GM23338 (cell line): ENCODE results near the gene LIN7A. TPM values are rescaled to one million over a fixed set of nuclear protein-coding genes. Genes with fewer than 3 reads are reported as not detected.

Experiments
- ATAC-seq: fragments of 200-7000 bp; cut with Tn5 transposase; 3 replicates; pipeline ENCODE4 v1.9.1; 2020
- DNase-seq: peaks from one replicate; pipeline ENCODE4 v3.0.0-alpha.2; 2015; ENCODE audit warnings: low spot score
- H2AFZ ChIP-seq: fragments of 200-600 bp; sonication (generic); 2 replicates; pipeline ENCODE4 v1.8.0; 2016; ENCODE audit warnings: antibody characterized with exemption, mild to moderate bottlenecking, moderate library complexity
- H3F3A ChIP-seq: fragments of 200-600 bp; sonication (generic); replicated peaks from 2 replicates; pipeline ENCODE4 v1.8.0; 2017; ENCODE audit warnings: antibody characterized with exemption, mixed run types, low read depth
- H3K27ac ChIP-seq: fragments of 200-600 bp; sonication (generic); 2 replicates; pipeline ENCODE4 v1.6.1; 2016; ENCODE audit warnings: low read depth
- H3K27me3 ChIP-seq: fragments of 200-600 bp; sonication (generic); 2 replicates; pipeline ENCODE4 v1.8.0; 2016; ENCODE audit warnings: mild to moderate bottlenecking, mixed run types, moderate library complexity; ENCODE audit not compliant: insufficient read depth
- H3K36me3 ChIP-seq: fragments of 200-600 bp; sonication (generic); 2 replicates; pipeline ENCODE4 v1.8.0; 2016; ENCODE audit warnings: mild to moderate bottlenecking; ENCODE audit not compliant: insufficient read depth
- H3K4me1 ChIP-seq: fragments of 200-600 bp; sonication (generic); 2 replicates; pipeline ENCODE4 v1.8.0; 2016; ENCODE audit warnings: mild to moderate bottlenecking, moderate library complexity; ENCODE audit not compliant: insufficient read depth
- H3K4me2 ChIP-seq: fragments of 200-600 bp; sonication (generic); 2 replicates; pipeline ENCODE4 v1.7.1; 2017; ENCODE audit warnings: mixed run types
- H3K4me3 ChIP-seq: fragments of 200-600 bp; sonication (generic); 2 replicates; pipeline ENCODE4 v1.6.1; 2016; ENCODE audit warnings: mixed run types
- H3K79me2 ChIP-seq: fragments of 200-600 bp; sonication (generic); replicated peaks from 2 replicates; pipeline ENCODE4 v1.8.0; 2017; ENCODE audit warnings: mild to moderate bottlenecking; ENCODE audit not compliant: insufficient read depth
- H3K9me2 ChIP-seq: fragments of 200-600 bp; sonication (generic); 2 replicates; pipeline ENCODE4 v1.8.0; 2017; ENCODE audit not compliant: insufficient read depth
- H4K20me1 ChIP-seq: fragments of 200-600 bp; sonication (generic); replicated peaks from 2 replicates; pipeline ENCODE4 v1.8.0; 2017; ENCODE audit warnings: mild to moderate bottlenecking; ENCODE audit not compliant: insufficient read depth
- H3K27ac Mint-ChIP-seq: 2 replicates; pipeline ENCODE4 v1.8.0; 2020; ENCODE audit warnings: inconsistent platforms, mild to moderate bottlenecking, moderate library complexity, mixed read lengths
- H3K27me3 Mint-ChIP-seq: 3 replicates; pipeline ENCODE4 v1.8.0; 2022; ENCODE audit warnings: low read depth, mild to moderate bottlenecking, moderate library complexity, mixed read lengths, inconsistent platforms; ENCODE audit not compliant: insufficient read depth, poor library complexity
- H3K36me3 Mint-ChIP-seq: 3 replicates; pipeline ENCODE4 v1.8.0; 2021; ENCODE audit warnings: low read depth, mild to moderate bottlenecking, inconsistent platforms, moderate library complexity, mixed read lengths
- H3K4me1 Mint-ChIP-seq: 3 replicates; pipeline ENCODE4 v1.8.0; 2020; ENCODE audit warnings: mild to moderate bottlenecking, inconsistent platforms, mixed read lengths
- H3K4me3 Mint-ChIP-seq: 3 replicates; pipeline ENCODE4 v1.8.0; 2021; ENCODE audit warnings: moderate library complexity, mild to moderate bottlenecking, inconsistent platforms, mixed read lengths
- H3K9me3 Mint-ChIP-seq: 3 replicates; pipeline ENCODE4 v1.8.0; 2020; ENCODE audit warnings: moderate library complexity, mild to moderate bottlenecking, inconsistent platforms, mixed read lengths
- CREB1 ChIP-seq: fragments of 250-450 bp; sonication (Bioruptor Pico); IDR thresholded peaks from 2 replicates; pipeline ENCODE4 v1.5.0; 2020; ENCODE audit warnings: low read depth, mild to moderate bottlenecking, moderate library complexity
- CTCF ChIP-seq, 2 experiments: fragments of 200-600 bp in 1 of 2; sonication (generic) in 1 of 2; conservative IDR thresholded peaks; 2 replicates each; pipeline versions ENCODE4 v1.5.1 to v1.6.1; 2016 to 2017; ENCODE audit warnings: antibody characterized with exemption in 2 of 2, low read depth in 2 of 2, mild to moderate bottlenecking in 2 of 2, moderate library complexity in 1 of 2
- ETS1 ChIP-seq: IDR thresholded peaks from 2 replicates; pipeline ENCODE4 v1.6.1; 2016; ENCODE audit warnings: antibody characterized with exemption
- EZH2 ChIP-seq: fragments of 200-600 bp; sonication (generic); IDR thresholded peaks from one replicate; pipeline ENCODE4 v1.8.0; 2017; ENCODE audit warnings: antibody characterized with exemption, mild to moderate bottlenecking, low read depth; ENCODE audit not compliant: unreplicated experiment
- EZH2phosphoT487 ChIP-seq: fragments of 200-600 bp; sonication (generic); IDR thresholded peaks from one replicate; pipeline ENCODE4 v1.8.1; 2018; ENCODE audit warnings: antibody characterized with exemption; ENCODE audit not compliant: unreplicated experiment
- JUNB ChIP-seq: IDR thresholded peaks from one replicate; pipeline ENCODE4 v1.6.1; 2016; ENCODE audit warnings: antibody characterized with exemption; ENCODE audit not compliant: unreplicated experiment
- NANOG ChIP-seq: IDR thresholded peaks from 2 replicates; pipeline ENCODE4 v1.6.1; 2016; ENCODE audit warnings: antibody characterized with exemption, borderline replicate concordance
- POLR2AphosphoS5 ChIP-seq: IDR thresholded peaks from 2 replicates; pipeline ENCODE4 v1.6.1; 2016; ENCODE audit warnings: antibody characterized with exemption, low read depth
- REST ChIP-seq: IDR thresholded peaks from one replicate; pipeline ENCODE4 v1.6.1; 2018; ENCODE audit warnings: antibody characterized with exemption; ENCODE audit not compliant: unreplicated experiment
- STAT1 ChIP-seq: IDR thresholded peaks from one replicate; pipeline ENCODE4 v1.6.1; 2016; ENCODE audit warnings: antibody characterized with exemption; ENCODE audit not compliant: unreplicated experiment
- ZNF114 ChIP-seq: fragments of 250-450 bp; sonication (Bioruptor Pico); IDR thresholded peaks from 2 replicates; pipeline ENCODE4 v1.5.0; 2020; ENCODE audit warnings: mild to moderate bottlenecking, moderate library complexity
- ZNF331 ChIP-seq: fragments of 250-450 bp; sonication (Bioruptor Pico); IDR thresholded peaks from 2 replicates; pipeline ENCODE4 v1.5.0; 2020; ENCODE audit warnings: low read depth, mild to moderate bottlenecking, moderate library complexity
- ZNF462 ChIP-seq: fragments of 250-450 bp; sonication (Bioruptor Pico); IDR thresholded peaks from 2 replicates; pipeline ENCODE4 v1.5.0; 2020; ENCODE audit warnings: mild to moderate bottlenecking, moderate library complexity
- polyA plus RNA-seq: library from polyadenylated mRNA; unstranded; fragments of >200 nt; fragmentation: Nextera tagmentation; extraction: Ambion mirVana; gene quantifications from 2 replicates; pipeline ENCODE4 v1.2.1, GENCODE V29; 2016
- total RNA-seq: library from RNA; depleted of rRNA; stranded (reverse); fragments of >200 nt; shearing (Covaris generic); gene quantifications from 2 replicates; pipeline ENCODE4 v1.2.3, GENCODE V29; 2014

LIN7A gene
- total and polyA plus RNA-seq, 2 experiments from 2014 or later: 5.7 to 6.5 TPM

- Mint-ChIP-seq H3K9me3 (peaks cover 3% of the 10 kb centered on the region; the same call in 2 of the 3 replicates), H3K27me3 (peaks cover 2% of the 10 kb centered on the region), H3K36me3 (peaks cover 3% of the 10 kb centered on the region; the same call in 2 of the 3 replicates), H3K4me1 (peaks cover 6% of the 10 kb centered on the region; the same call in 2 of the 3 replicates), H3K27ac (no peak overlapping the region), H3K4me3 (no peak overlapping the region)
- no peak overlapping the region for H3K27ac ChIP-seq
- no peak overlapping the region for H3K4me3 ChIP-seq
- no peak overlapping the region for H2AFZ ChIP-seq
- H3K9me2 ChIP-seq: no peaks in the 10 kb centered on the region; the same call in 1 of the 2 replicates
- ATAC-seq (no peak), DNase-seq (no peak)
- H4K20me1 ChIP-seq: no peaks in the 10 kb centered on the region
- no peak overlapping the region for H3K4me2 ChIP-seq
- H3K27me3 ChIP-seq: no peaks in the 10 kb centered on the region
- no peaks in the 10 kb centered on the region; the same call in 1 of the 2 replicates for H3K36me3 ChIP-seq
- 0 out of 2 replicates have a peak, but pooled peaks cover 2% of the 10 kb centered on the region for H3K4me1 ChIP-seq
- no peaks in the 10 kb centered on the region for H3F3A ChIP-seq
- H3K79me2 ChIP-seq: no peaks in the 10 kb centered on the region
- TF ChIP-seq POLR2AphosphoS5: no peak
- TF ChIP-seq CREB1 (CRISPR knock-in tag): no peak
- TF ChIP-seq ZNF114 (CRISPR knock-in tag): no peak
- no peak for TF ChIP-seq JUNB
- TF ChIP-seq ZNF462 (CRISPR knock-in tag): no peak
- no peak for TF ChIP-seq REST
- TF ChIP-seq CTCF (conservative IDR thresholded peaks at IDR 0.05; ENCODE audit: low read depth in 2 of 2): no peak
- no peak for TF ChIP-seq NANOG
- no peak for TF ChIP-seq ETS1
- no peak for TF ChIP-seq STAT1
- TF ChIP-seq ZNF331 (CRISPR knock-in tag): no peak
- TF ChIP-seq EZH2phosphoT487: no peak
- no peak for TF ChIP-seq EZH2
These were observed 134.9 kb downstream of the LIN7A start for GRCh38 chr12:80802652-80803400.
